Gastroesophageal sphincter (tissue), 3 donors: ENCODE measurements around the gene RNF4.

Experiments used
- CTCF ChIP-seq, 4 experiments: fragments of 200-600 bp in 2 of 4; fragments of 450-650 bp in 2 of 4; sonication (generic) in 1 of 4; IDR thresholded peaks; one replicate each; pipeline ENCODE4 v1.5.1; 2017 to 2019; ENCODE audit warnings: antibody characterized with exemption in 4 of 4, mild to moderate bottlenecking in 2 of 4, moderate library complexity in 2 of 4
- POLR2A ChIP-seq, 2 donors: fragments of 450-650 bp; IDR thresholded peaks; one replicate each; pipeline ENCODE4 v1.6.1; 2017; ENCODE audit warnings: antibody characterized with exemption in 2 of 2, mild to moderate bottlenecking in 2 of 2, moderate library complexity in 1 of 2

- TF ChIP-seq CTCF (IDR thresholded peaks at IDR 0.05) (peak in 3 of 4 experiments; percentile 30 to 72 (median 36)), POLR2A (IDR thresholded peaks at IDR 0.05) (no peak)
Measured at GRCh38 chr4:2441393-2442174, 27.3 kb upstream of the RNF4 start.
